ENCODE results near the gene CPN1.

CPN1 gene

GRCh38 chr10:100075426-100076220 lies 6.0 kb downstream of the CPN1 start:
- DNase-seq: no peak

GRCh38 chr10:100072514-100072913 lies 9.2 kb downstream of the CPN1 start:
- DNase-seq: no peak

- no peak for DNase-seq
Observed at GRCh38 chr10:100071529-100071928, 10.1 kb downstream of the CPN1 start.

GRCh38 chr10:100067466-100067865 lies 14.2 kb downstream of the CPN1 start:
- DNase-seq: no peak

GRCh38 chr10:100065084-100065660 lies 16.5 kb downstream of the CPN1 start:
- no peak for DNase-seq

- no peak for DNase-seq
Observed at GRCh38 chr10:100061401-100061800, 20.3 kb downstream of the CPN1 start.

GRCh38 chr10:100057948-100058347 lies 23.7 kb downstream of the CPN1 start:
- no peak for DNase-seq

- no peak for DNase-seq
Observed at GRCh38 chr10:100053686-100054460, 27.8 kb downstream of the CPN1 start.

GRCh38 chr10:100046021-100046486 lies 35.6 kb downstream of the CPN1 start:
- peak; percentile 77 for DNase-seq

- DNase-seq: no peak
Observed at GRCh38 chr10:100045592-100045991, 36.1 kb downstream of the CPN1 start.

GRCh38 chr10:100043796-100044195 lies 37.9 kb downstream of the CPN1 start:
- no peak for DNase-seq

GRCh38 chr10:100043344-100043743 lies 38.3 kb downstream of the CPN1 start:
- peak; percentile 21 for DNase-seq

- no peak for DNase-seq
Observed at GRCh38 chr10:100041306-100042002, 40.2 kb downstream of the CPN1 start.

- no peak for DNase-seq
Observed at GRCh38 chr10:100038561-100039071, 43.1 kb downstream of the CPN1 start.

- no peak for DNase-seq
Observed at GRCh38 chr10:100037758-100038315, 43.8 kb downstream of the CPN1 start.

- DNase-seq: no peak
Observed at GRCh38 chr10:100036850-100037249, 44.8 kb downstream of the CPN1 start.

GRCh38 chr10:100033766-100034418 lies 47.8 kb downstream of the CPN1 start:
- no peak for DNase-seq

GRCh38 chr10:100027416-100027815 lies 54.3 kb downstream of the CPN1 start:
- no peak for DNase-seq

GRCh38 chr10:100025576-100025975 lies 56.1 kb downstream of the CPN1 start:
- no peak for DNase-seq

GRCh38 chr10:100024748-100025147 lies 56.9 kb downstream of the CPN1 start:
- DNase-seq: no peak

- no peak for DNase-seq
Observed at GRCh38 chr10:100022403-100022802, 59.3 kb downstream of the CPN1 start.

- DNase-seq: no peak
Observed at GRCh38 chr10:100021322-100021721, 60.3 kb downstream of the CPN1 start.

Data from activated CD4-positive, alpha-beta T cell treated with anti-CD3 and anti-CD28 coated beads, Interleukin-2, amount 50 U/mL, for 16 hours (primary cell).